ENCODE measurements around the gene EXOC4. TPM values are rescaled to one million over a fixed set of nuclear protein-coding genes. Genes with fewer than 3 reads are reported as not detected.

Gene EXOC4
- total RNA-seq, 2 donors from 2014 or later = 106 to 115 TPM

- Mint-ChIP-seq H3K36me3 (ENCODE audit: low read depth) (peaks cover 5% of the 10 kb centered on the region), H3K27me3 (ENCODE audit: insufficient read depth) (no peaks in the 10 kb centered on the region), H3K4me3 (no peak overlapping the region), H3K27ac (no peak overlapping the region), H3K4me1 (no peaks in the 10 kb centered on the region), H3K9me3 (no peaks in the 10 kb centered on the region)
- H3K9me3 ChIP-seq (ENCODE audit: control insufficient read depth, low read length) = no peaks in the 10 kb centered on the region
- H3K4me3 ChIP-seq (ENCODE audit: low read length) = no peak overlapping the region
- H3K27me3 ChIP-seq (ENCODE audit: control insufficient read depth, insufficient read depth, low read length, poor library complexity, severe bottlenecking) = no peaks in the 10 kb centered on the region
- no peak overlapping the region for H3K9ac ChIP-seq (ENCODE audit: extremely low read depth, low read length, poor library complexity, severe bottlenecking)
- TF ChIP-seq, protein P1, sequence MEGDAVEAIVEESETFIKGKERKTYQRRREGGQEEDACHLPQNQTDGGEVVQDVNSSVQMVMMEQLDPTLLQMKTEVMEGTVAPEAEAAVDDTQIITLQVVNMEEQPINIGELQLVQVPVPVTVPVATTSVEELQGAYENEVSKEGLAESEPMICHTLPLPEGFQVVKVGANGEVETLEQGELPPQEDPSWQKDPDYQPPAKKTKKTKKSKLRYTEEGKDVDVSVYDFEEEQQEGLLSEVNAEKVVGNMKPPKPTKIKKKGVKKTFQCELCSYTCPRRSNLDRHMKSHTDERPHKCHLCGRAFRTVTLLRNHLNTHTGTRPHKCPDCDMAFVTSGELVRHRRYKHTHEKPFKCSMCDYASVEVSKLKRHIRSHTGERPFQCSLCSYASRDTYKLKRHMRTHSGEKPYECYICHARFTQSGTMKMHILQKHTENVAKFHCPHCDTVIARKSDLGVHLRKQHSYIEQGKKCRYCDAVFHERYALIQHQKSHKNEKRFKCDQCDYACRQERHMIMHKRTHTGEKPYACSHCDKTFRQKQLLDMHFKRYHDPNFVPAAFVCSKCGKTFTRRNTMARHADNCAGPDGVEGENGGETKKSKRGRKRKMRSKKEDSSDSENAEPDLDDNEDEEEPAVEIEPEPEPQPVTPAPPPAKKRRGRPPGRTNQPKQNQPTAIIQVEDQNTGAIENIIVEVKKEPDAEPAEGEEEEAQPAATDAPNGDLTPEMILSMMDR (conservative IDR thresholded peaks at IDR 0.05) = no peak
- H3K36me3 ChIP-seq (ENCODE audit: control insufficient read depth, insufficient read depth, low read length) = no peaks in the 10 kb centered on the region
- no peak overlapping the region for H3K27ac ChIP-seq (ENCODE audit: low read depth, low read length)
- DNase-seq = no peak
- H3K4me1 ChIP-seq (ENCODE audit: control insufficient read depth, insufficient read depth, low read length) = peaks cover 2% of the 10 kb centered on the region
- WGBS, 2 experiments (ENCODE audit: insufficient coverage in 1 of 2, insufficient read length in 1 of 2) = 81 to 92% methylated on average over 2 to 4 of the region's 4 CpGs
Observed at GRCh38 chr7:133822868-133823552, 570.1 kb downstream of the EXOC4 start.

GRCh38 chr7:133824132-133824531, 571.3 kb downstream of the EXOC4 start:
- Histone ChIP-seq H3K27ac (ENCODE audit: low read depth, low read length) (no peak overlapping the region), H3K36me3 (ENCODE audit: control insufficient read depth, insufficient read depth, low read length) (no peaks in the 10 kb centered on the region), H3K27me3 (ENCODE audit: control insufficient read depth, insufficient read depth, low read length, poor library complexity, severe bottlenecking) (no peaks in the 10 kb centered on the region), H3K9ac (ENCODE audit: extremely low read depth, low read length, poor library complexity, severe bottlenecking) (no peak overlapping the region), H3K4me3 (ENCODE audit: low read length) (no peak overlapping the region), H3K4me1 (ENCODE audit: control insufficient read depth, insufficient read depth, low read length) (peaks cover 4% of the 10 kb centered on the region), H3K9me3 (ENCODE audit: control insufficient read depth, low read length) (no peaks in the 10 kb centered on the region)
- Mint-ChIP-seq H3K36me3 (ENCODE audit: low read depth) (no peaks in the 10 kb centered on the region), H3K4me1 (no peaks in the 10 kb centered on the region), H3K27ac (no peak overlapping the region), H3K27me3 (ENCODE audit: insufficient read depth) (no peaks in the 10 kb centered on the region), H3K4me3 (no peak overlapping the region), H3K9me3 (no peaks in the 10 kb centered on the region)
- TF ChIP-seq, protein P1 (conservative IDR thresholded peaks at IDR 0.05) = no peak
- no peak for DNase-seq
- WGBS, 2 experiments (ENCODE audit: insufficient coverage in 1 of 2, insufficient read length in 1 of 2) = 95% methylated on average over 6 of the region's 6 CpGs

DNA sequence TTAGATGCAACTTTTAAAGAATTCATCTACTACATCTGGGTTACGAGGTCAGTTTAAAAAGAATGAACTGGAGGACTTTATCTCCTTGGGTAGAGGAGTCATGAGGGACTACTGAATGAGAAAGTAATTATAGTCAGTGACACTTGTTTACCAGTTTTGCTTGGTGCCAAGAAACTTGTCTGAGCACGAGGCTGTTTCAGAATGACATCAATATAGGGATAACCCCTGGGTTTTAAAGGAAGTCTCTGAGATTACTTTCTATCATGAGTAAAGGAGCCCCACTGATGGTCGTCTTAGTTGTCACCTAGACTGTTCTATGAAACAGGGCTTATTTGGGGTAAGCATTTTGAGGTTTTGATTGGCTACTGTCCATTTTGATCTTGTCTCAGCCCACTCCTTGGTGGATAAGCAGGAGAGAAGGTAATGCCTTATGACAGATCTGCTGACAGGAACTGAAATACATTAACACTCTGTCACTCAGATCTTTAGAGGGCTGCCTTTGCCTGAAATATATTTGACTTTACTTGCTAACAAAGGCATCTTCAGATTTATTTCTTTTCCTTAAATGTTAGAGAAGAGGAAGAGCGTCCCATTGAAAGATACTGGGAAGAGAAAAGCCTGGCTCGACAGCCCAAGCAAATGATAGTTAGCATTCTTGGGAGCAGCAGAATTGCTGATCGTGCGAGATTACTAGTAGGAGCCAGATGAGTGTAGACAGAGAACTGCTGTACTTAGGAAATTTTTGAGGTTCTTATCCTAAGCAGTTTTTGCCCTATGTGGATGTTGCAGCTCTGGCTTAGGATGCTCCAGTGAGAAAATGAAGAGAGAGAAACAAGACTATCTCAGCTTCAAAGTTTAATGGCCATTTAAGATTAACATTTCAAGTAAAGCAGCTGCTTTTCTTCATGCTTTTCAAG, 575.1 kb downstream of the EXOC4 start:
- Histone ChIP-seq H3K27ac (ENCODE audit: low read depth, low read length) (no peak overlapping the region), H3K9ac (ENCODE audit: extremely low read depth, low read length, poor library complexity, severe bottlenecking) (no peak overlapping the region), H3K36me3 (ENCODE audit: control insufficient read depth, insufficient read depth, low read length) (peaks cover 9% of the 10 kb centered on the region), H3K27me3 (ENCODE audit: control insufficient read depth, insufficient read depth, low read length, poor library complexity, severe bottlenecking) (no peaks in the 10 kb centered on the region), H3K4me1 (ENCODE audit: control insufficient read depth, insufficient read depth, low read length) (peaks cover 4% of the 10 kb centered on the region), H3K4me3 (ENCODE audit: low read length) (no peak overlapping the region), H3K9me3 (ENCODE audit: control insufficient read depth, low read length) (peaks cover 25% of the 10 kb centered on the region)
- no peak for DNase-seq
- no peak overlapping the region for H3K27ac Mint-ChIP-seq
- peaks cover 21% of the 10 kb centered on the region for H3K36me3 Mint-ChIP-seq (ENCODE audit: low read depth)
- H3K27me3 Mint-ChIP-seq (ENCODE audit: insufficient read depth) = no peaks in the 10 kb centered on the region
- no peaks in the 10 kb centered on the region for H3K4me1 Mint-ChIP-seq
- peaks cover 17% of the 10 kb centered on the region for H3K9me3 Mint-ChIP-seq
- WGBS, 2 experiments (ENCODE audit: insufficient coverage in 1 of 2, insufficient read length in 1 of 2) = 90 to 99% methylated on average over 7 of the region's 7 CpGs
- no peak overlapping the region for H3K4me3 Mint-ChIP-seq
- TF ChIP-seq, protein P1 (conservative IDR thresholded peaks at IDR 0.05) = no peak
